Measurements from ENCODE around the gene P3H2.
"Not testable (repeated sequence)": the region's sequence is repeated elsewhere in the genome, so short reads cannot be mapped to it uniquely, and the experiment has no call there.

P3H2 gene

DNA sequence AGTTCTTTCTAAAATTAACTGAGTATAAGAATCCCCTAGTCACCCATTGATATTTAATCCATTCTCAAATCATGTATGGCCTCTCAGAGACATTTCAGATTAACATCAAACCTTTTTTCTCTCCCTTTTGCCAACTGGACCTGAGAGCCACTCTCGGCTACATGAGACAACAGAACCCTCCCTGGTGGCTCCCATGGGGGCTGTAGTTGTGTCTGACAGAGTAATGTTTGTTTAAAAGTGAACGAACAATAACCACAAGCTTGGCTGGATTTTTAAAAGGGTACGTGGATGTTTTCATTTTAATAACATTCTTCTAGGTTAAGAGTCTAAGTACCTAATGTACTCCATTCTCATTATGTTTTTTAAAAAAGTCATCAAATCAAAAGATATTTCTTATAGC lies 37.1 kb downstream of the P3H2 start:
- DNase-seq (ENCODE audit: low read depth): no peak

DNA sequence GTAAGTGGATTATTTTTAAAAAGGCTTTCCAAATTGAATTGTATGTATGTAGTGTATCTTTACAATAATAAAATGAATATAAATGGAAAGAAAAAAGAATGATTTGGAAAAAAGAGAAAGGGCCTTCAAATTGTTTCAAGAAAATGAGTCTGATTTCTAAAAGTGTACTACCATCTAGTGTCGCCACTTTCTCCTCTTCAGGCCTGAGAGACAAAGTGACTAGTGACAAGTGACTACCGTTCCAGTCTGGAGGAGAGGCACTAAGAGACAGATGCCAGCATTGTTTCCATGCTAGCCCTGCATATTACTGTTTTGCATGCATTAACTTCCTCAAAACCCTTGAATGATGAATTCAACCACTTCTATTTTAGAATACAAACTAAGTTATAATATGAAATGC lies 39.3 kb downstream of the P3H2 start:
- DNase-seq (ENCODE audit: low read depth): no peak

DNA sequence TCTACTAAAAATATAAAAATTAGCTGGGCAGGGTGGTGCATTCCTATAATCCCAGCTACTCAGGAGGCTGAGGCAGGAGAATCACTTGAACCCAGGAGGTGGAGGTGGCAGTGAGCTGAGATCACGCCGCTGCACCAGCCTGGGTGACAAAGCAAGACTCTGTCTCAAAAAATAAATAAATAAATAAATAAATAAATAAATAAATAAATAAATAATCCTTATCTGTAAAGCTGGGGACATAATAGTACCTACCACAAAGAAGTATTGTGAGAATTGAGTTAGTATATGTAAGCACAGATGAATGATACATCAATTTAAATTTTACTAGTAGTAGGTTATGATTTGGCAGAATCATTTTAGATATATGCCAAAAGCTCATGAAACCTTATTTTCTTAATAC lies 41.5 kb downstream of the P3H2 start:
- not testable (repeated sequence) for DNase-seq (ENCODE audit: low read depth)

DNA sequence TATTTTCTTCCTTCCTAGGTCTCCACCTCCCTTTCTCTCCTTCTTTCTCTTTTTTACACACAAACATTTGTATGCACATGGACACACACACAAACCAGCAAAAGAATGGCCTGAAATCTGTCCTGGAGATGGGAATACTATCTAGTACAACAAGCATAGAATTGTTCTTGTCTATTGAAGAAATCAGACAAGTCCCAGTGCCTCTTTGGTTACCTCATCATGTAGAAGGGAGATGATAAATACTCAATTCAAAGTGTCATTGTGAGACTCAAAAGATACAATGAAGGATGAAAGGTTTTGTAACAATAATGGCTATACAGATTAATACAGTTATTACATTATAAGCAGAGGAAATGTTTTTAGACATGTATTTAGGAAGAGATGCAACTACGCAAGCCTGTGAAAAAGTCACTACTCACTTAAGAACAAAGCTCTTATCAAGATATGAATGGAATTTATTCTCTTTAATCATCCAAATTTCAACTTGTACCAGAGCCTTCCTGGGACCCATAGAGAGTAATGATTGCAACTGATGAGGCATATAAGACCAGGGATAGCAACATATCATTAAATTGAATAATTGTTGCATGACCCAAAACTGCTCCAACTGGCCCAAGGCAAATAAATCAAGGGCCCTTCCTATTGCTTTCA lies 43.2 kb downstream of the P3H2 start:
- DNase-seq (ENCODE audit: low read depth): no peak

DNA sequence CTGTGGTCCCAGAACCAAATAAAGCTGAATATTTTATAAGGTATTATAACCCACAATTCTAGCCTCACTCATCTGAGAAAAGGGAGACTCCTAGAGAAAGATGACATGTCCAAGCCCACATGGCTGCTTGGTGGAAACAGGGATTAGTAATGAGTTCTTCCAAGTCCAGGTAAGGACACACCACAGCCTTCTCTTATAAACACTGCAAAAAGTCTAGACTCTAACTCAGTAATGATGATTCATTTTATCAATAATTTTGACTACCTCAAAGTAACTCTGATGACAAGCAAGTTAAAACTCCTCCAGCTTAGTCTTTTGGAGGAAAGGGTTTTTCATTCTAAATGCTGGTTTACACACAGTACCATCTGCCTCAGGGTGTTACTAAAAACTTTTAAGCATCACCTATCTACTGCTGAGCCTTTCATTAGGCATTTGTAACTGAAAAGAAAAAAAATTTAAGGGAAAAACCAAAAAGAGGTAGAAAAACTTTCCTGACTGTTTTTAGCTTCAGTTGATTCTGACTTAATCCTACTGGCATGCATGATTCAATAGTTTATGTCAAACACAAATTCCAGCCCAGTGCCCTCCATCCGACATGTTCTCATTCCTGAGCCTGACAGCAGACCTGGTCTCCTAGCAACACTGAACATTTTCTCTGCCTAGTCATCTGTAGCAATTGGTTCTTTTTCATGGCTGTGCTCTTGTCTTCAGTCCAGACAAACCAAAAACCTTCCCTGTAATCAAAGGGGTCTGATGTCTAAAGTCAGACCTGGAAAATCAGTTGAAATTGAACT lies 43.9 kb downstream of the P3H2 start:
- peak; percentile 98 for DNase-seq (ENCODE audit: low read depth)

DNA sequence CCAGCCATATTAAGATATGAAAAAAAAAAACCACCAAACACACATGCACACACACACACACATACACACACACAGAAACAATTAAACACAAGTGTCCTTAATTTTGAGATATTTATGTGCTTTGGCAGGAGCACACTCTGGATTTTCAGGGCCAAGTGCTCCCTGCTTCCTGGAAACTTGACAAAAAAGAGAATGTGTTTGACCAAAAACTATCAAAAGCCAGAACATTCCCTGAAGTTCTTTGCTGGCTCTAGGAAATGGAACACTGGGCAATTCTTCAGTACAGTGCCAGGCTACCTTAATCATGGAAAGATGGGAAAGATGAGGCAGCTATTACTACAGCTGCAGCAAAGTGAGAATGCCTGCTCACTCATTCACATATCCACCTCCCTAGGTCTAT lies 44.6 kb downstream of the P3H2 start:
- DNase-seq (ENCODE audit: low read depth): no peak

DNA sequence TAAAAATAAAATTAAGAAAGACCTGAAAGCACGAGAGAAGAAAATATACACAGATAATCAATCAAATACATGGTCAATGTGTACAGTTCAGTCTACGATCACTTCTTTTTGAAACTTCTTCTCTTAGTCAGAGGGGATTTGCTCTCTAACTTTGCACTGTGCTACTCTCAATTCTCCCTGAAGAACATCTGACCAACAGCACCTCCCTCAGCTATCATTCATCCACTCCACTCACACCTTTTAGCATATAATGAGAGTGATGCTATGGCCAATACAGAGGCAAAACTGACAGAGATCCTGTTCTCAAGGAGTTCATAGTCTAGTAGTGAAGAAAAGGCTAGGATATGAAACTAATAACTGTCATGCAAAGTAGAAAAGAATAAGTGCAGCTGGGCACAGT lies 45.9 kb downstream of the P3H2 start:
- DNase-seq (ENCODE audit: low read depth): no peak

DNA sequence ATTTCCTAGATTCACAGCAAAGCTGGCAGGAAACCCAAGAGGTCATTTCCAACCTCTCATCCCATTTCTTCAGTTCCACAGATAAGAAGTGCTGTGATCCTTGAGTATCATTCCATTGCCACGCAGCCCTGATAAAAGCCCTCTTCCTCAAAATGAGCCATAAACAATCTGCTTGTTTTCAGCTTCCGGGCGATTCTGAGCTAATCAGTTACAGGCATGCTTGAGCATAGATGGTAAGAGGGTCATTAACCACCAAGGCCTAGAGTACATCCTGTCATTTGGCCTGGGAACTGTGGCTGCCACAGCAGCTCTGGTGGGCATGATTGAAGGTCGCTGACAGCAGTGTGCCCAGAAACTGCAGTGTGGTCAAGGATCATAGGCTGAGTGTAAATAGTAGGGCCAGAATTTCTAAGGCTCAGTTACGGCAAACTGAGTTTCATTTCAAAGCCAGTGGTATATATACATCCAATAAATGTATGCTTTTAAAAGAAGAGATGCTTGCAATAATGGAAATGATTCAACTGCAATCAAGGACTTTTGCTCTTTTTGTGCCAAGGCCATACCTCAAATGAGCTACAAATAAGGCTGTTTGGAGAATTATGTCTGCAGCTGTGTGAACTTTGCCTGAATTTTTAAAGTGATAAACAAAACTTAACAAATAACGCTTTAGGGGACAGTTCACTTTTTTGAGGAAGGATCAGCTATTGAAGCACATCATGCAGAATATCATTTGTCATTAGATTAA lies 47.3 kb downstream of the P3H2 start:
- DNase-seq (ENCODE audit: low read depth): peak; percentile 67

DNA sequence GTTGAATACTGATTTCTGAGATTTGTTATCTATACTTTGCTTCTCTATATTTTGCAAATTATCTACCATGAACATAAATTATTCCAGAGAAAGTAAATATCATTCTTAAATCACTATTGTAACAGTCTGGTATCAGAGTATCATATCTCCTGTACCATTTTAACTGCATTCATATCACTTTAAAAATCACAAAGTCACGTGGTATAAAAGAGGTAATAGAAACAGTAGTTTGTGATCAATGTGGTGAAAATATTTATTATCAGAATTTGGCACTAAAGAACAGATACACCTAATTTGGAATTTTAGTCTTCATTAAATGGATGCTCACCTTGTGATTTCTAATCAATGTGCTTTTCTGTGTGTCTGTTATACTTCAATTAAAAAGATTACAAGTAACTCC lies 47.8 kb downstream of the P3H2 start:
- no peak for DNase-seq (ENCODE audit: low read depth)

DNA sequence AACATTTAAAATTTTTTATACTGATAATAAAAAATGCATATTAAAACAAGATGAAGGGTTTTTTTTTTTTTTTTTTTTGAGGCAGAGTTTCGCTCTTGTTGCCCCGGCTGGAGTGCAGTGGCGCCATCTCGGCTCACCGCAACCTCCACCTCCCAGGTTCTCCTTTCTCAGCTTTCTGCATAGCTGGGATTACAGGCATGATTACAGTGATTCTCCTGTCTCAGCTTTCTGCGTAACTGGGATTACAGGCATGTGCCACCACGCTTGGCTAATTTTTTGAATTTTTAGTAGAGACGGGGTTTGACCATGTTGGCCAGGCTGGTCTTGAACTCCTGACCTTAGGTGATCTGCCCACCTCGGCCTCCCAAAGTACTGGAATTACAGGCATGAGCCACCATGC lies 48.8 kb downstream of the P3H2 start:
- not testable (repeated sequence) for DNase-seq (ENCODE audit: low read depth)

DNA sequence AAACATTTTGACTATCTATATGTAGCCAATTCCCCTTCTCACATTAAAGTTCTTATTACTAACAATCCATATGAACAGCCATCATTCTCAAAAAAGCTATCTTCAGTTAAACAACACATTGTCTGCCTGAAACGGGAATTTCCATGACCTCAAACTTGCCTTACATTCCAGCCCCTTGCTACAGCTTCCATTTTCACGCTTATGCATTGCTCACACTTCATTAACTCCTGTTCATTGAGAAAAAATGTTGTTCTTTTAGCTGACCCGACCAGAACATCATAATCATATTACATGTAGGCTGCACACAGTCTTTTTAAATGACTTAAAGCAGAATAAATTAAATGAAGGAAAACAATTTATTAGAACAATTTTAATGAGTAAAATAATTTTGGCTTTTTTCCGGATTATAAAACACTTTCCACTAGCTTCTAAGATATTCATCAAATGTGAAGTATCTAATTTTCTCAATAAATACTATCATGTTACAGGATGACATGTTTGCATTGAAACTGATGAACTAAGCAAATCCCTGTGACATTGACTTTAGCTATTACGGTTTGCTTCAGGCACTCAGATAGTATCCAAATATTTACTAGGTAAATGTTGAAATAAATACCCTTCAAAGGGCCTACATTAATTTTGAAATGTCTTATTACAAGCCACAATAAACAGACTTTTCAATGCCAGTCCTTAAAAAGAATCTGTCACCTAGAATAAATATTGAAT lies 49.9 kb downstream of the P3H2 start:
- no peak for DNase-seq (ENCODE audit: low read depth)

DNA sequence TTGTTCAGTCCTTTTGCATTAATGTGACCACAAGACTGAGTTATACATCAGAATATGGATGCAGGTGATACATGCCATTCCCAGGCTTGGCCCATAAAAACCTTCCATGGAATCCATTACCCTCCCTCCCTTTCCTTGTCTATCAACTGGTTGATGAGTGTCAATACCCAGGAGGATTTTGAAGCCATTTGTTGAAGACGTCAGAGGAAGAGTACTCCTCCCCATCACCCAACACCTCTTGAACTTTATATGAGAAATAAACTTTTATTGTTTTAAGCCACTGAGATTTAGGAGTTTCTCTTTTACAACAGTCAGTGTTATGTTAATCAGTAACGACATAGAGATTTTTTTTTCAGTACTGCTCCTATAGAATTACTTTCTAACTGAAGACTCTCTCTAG lies 55.5 kb downstream of the P3H2 start:
- DNase-seq (ENCODE audit: low read depth): no peak

DNA sequence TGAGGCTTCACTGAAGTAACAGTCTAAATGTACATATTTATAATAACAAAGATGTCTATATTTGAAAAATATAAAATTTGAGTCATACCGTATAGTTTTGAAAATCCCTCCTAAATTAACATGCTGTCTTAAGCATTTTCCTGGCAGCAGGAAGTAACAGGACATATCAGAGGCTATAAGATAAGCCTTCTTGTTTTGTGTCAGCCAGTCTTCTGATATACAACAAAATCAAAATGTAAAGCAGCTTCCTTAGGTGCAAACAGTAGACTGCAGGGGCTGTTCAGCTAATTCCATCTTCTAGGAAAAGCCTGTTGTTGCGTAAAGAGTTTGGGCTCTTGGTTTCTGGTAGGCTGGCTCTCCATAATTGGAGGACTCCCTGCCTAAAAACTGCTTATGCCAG lies 56.0 kb downstream of the P3H2 start:
- DNase-seq (ENCODE audit: low read depth): no peak

DNA sequence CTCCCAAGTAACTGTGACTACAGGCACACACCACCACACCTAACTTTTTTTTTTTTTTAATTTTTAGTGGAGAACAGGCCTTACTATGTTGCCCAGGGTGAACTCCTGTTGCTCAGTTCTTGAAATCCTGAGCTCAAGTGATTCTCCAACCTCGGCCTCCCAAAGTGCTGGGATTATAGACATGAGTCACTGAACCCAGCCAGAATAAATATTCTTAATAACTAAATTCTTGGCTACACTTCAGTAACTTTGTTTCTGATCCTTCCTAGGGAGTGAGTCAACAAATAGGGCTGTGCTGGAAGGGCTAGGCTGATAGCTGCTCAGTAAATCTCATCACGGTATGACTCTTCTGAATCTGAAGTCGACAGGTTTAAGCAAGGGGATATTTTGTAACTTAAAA lies 56.6 kb downstream of the P3H2 start:
- peak; percentile 97 for DNase-seq (ENCODE audit: low read depth)

DNA sequence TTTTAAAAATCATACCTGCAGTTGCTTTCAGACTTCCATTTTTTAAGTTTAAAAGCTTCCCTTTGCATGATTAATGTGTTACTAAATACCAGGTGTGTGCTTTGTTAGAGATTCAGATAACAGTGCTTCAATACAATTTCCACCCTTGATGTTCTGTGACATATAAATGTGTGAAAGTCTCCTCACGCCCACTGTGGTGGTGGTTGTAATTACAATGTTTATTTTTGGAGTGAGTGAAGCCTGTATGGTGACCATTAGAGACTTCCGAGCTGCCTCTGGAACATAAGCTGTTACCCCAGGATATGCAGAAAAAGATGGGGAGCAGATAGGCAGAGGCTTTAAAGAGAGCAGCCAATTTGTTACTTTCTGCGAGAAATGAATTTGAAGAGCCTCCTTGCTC lies 57.2 kb downstream of the P3H2 start:
- no peak for DNase-seq (ENCODE audit: low read depth)

DNA sequence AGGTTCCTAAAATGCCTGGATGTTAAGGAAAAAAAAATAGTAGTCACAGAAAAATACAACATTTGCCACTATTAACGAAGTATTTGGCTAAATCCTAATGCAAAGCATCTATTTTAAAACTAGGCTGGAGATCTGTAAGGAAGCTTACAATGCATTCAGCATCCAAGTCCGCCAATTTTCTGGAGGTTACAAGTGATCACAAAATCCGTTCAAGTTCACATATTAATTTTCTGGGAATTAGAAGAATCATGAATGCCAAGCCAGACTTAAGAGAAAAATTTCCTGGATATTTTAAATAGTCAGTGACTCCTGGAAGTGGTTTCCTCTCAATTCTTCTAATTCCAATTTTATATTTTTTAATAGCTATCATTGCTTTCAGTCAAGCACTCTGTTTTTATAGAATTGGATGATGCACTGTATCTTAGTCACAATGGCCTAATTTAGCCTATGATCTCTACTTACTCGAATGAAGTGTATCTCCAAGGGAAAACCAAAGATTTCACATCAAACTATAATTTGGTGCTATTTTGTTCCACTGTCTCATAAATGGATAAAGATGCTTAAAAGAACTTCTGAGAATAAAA lies 60.4 kb downstream of the P3H2 start:
- DNase-seq (ENCODE audit: low read depth): no peak

DNA sequence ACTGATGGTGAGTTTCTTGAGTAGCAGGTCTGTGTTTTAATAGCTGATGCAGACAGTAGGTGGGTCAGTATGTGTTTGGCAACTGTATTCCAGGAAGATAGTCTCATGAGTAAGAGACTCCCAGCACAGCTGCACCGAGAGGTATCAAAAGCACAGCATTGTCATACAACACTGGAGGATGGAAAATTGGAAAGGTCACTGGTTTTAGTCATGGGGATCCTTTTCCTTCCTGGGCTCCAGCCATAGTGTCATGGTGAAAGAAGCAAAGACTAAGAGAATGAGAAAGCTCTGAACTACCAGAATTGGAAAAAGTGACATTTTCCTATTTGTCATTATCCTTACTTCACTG lies 61.5 kb downstream of the P3H2 start:
- no peak for DNase-seq (ENCODE audit: low read depth)

DNA sequence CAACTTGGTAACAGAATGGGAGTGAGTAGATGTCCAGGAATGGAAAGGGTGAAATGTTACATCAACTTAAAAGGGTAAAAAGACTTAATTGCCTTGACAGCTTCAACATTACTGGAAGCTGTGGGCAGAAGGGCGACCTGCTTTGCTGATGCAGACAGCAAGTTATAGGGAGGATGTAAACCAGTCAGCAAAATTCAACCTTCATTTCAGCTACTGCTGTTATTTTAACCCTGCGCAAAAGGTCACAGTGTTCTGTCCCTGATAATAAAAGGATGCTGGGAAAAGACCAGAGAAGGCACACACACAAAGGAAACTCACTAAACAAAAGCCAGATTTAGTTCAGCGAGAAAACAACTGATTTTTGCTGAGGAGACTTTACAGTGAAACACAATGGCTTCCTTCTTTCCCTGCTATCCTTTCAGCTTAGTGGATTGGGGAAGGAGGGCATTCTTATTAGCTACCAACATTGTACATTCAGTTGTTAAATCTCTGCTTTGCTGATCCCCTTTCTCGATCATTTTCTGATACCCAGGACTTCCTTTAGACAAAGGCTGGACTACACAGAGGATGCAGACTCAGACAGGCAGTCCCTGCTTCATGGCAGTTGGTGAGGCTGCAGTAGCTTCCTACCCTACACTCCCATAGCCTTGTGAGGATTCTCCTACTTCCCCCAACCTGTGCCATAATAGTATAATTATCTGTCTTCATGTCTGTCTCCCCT lies 62.0 kb downstream of the P3H2 start:
- DNase-seq (ENCODE audit: low read depth): no peak

DNA sequence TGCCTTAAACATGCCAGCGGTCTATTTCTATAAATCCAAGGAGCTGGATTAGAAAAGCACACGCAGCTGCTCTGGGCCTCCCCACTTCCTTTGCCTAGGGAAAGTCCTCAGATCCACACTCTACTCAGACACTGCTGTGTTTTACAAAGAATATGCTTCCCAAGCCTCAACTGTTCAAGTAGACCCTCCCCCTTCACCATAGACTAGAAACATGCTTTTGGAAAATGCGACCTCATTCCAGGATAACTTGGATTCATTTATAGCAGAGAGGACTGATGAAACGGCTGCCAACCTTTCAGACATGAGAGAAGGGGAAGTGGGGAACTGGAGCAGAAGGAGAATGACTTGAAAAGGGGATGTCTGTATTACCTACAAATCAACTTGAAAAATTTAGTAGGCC lies 64.0 kb downstream of the P3H2 start:
- no peak for DNase-seq (ENCODE audit: low read depth)

DNA sequence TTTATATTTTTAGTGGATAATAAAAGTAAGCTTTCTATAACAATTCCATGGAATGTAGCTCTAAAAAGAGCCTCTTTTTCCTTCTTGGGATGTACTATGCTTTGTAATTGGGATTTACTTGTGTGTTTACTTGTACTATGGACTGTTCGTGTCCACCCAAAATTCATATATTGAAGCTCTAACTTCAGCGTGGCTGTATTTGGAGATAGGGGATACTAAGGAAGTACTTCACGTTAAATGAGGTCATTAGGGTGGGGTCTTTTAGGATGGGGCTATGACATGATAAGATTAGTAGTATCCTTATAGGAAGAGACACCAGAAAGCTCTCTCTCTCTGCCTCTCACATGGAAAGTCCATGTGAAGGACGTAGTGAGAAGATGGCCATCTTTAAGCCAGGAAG lies 64.9 kb downstream of the P3H2 start:
- DNase-seq (ENCODE audit: low read depth): no peak

DNA sequence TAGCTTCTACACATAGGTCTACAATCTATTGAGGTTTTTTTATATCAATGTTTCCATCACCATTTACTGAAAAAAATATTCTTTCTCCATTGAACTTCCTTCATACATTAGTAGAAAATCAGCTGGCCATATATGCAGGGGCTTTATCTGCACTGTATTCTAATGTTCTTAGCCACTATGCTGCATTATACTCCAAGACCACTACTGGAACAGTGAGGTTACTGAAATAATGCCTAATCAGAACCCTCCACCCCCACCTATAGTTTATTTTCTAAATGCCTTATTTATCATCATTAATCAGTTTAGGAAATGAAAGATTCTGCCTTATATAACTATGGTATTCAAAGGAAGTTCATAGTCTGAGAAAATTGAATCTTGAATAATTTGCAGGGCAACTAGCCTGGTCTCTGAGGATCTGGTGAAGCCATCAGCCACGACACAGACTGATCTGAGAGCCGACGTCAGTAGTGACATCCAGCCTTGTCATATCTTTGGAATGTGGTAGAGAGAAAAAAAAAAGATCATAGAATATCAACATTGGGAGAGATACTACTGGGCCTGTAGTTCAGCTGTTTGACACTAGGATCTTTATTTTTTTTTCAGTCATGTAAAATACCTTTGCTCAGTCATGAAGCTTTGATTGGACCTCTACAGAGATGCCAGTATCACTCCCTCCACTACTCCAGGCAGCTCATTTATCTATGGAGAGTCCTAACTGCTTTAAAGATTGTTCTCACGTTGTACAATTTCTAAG lies 66.6 kb downstream of the P3H2 start:
- DNase-seq (ENCODE audit: low read depth): peak; percentile 49
